Mammary epithelial cell (primary cell): ENCODE measurements around the gene NR3C2.

Experiments used
- CTCF ChIP-seq, 2 donors: IDR thresholded peaks in 1 of 2; conservative IDR thresholded peaks in 1 of 2; 2 replicates each; pipeline ENCODE4 v1.5.1; 2011 to 2012; ENCODE audit warnings: inconsistent platforms in 2 of 2, low read length in 2 of 2, mild to moderate bottlenecking in 2 of 2, control low read depth in 1 of 2, low read depth in 1 of 2; ENCODE audit not compliant: insufficient read depth in 1 of 2; ENCODE audit errors: extremely low read depth in 1 of 2
- EZH2 ChIP-seq: IDR thresholded peaks from 2 replicates; pipeline ENCODE4 v1.6.1; 2012; ENCODE audit warnings: low read length, inconsistent platforms, borderline replicate concordance

- TF ChIP-seq EZH2 (no peak), CTCF (conservative IDR thresholded peaks at IDR 0.05 in 1 of 2, IDR thresholded peaks at IDR 0.05 in 1 of 2; ENCODE audit: extremely low read depth in 1 of 2, insufficient read depth in 1 of 2, low read depth in 1 of 2, low read length in 2 of 2) (no peak)
These were observed 44.4 kb downstream of the NR3C2 start for GRCh38 chr4:148397771-148398170.
